ENCODE results near the gene SPATA25. TPM values are rescaled to one million over a fixed set of nuclear protein-coding genes. Genes with fewer than 3 reads are reported as not detected.

SPATA25 gene
- polyA plus RNA-seq, 1 donor from 2014 or later: 5.1 TPM

DNA sequence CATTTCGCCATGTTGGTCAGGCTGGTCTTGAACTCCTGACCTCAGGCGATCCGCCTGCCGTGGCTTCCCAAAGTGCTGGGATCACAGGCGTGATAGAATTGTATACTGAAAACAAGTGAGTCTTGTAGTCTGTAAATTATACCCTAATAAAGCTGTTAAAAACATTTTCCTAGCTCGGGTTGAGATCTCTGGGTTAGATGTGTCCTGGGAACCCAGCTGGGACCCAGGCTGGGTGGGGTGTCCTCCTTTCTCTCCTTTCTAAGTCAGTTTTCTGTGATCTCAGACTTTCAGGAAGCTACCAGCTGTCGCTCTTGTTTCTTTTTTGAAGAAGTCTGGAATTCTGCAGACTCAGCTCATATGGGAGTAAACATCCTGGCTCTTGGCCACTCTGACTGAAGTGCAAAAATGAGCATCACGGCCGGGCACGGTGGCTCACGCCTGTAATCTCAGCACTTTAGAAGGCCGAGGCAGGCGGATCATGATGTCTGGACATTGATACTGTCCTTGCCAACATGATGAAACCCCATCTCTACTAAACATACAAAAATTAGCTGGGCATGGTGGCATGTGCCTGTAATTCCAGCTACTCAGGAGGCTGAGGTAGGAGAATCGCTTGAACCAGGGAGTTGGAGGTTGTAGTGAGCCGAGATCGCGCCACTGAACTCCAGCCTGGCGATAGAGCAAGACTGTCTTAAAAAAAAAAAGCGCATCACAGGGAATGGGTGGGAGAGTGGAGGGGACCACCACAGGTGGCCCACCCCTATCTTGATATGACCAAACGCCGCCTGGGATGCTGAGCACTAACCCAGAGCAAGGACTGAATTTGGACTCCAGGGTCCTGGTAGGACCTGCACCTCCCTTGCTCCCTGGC is 37.2 kb upstream of the SPATA25 start:
- Histone ChIP-seq H3K27me3 (ENCODE audit: insufficient read depth, low read depth, low read length) (no peaks in the 10 kb centered on the region), H4K20me1 (ENCODE audit: insufficient read depth) (no peaks in the 10 kb centered on the region), H3K27ac (ENCODE audit: low read length) (no peak overlapping the region), H3K79me2 (replicated peaks; ENCODE audit: insufficient read depth, low read length) (no peaks in the 10 kb centered on the region), H3K4me2 (ENCODE audit: low read length) (no peak overlapping the region), H3F3A (ENCODE audit: insufficient read depth, low read length, poor library complexity, severe bottlenecking) (no peaks in the 10 kb centered on the region), H3K36me3 (ENCODE audit: insufficient read depth, low read length) (no peaks in the 10 kb centered on the region), H2AFZ (ENCODE audit: low read depth, low read length) (no peak overlapping the region), H3K9ac (ENCODE audit: low read length) (no peak overlapping the region), H3K9me2 (ENCODE audit: insufficient read depth, low read length) (no peaks in the 10 kb centered on the region), H3K4me3 (ENCODE audit: low read length) (no peak overlapping the region), H3K9me3 (ENCODE audit: low read length) (no peaks in the 10 kb centered on the region)
- no peak for TF ChIP-seq EP300 (conservative IDR thresholded peaks at IDR 0.05; ENCODE audit: poor library complexity, severe bottlenecking)

DNA sequence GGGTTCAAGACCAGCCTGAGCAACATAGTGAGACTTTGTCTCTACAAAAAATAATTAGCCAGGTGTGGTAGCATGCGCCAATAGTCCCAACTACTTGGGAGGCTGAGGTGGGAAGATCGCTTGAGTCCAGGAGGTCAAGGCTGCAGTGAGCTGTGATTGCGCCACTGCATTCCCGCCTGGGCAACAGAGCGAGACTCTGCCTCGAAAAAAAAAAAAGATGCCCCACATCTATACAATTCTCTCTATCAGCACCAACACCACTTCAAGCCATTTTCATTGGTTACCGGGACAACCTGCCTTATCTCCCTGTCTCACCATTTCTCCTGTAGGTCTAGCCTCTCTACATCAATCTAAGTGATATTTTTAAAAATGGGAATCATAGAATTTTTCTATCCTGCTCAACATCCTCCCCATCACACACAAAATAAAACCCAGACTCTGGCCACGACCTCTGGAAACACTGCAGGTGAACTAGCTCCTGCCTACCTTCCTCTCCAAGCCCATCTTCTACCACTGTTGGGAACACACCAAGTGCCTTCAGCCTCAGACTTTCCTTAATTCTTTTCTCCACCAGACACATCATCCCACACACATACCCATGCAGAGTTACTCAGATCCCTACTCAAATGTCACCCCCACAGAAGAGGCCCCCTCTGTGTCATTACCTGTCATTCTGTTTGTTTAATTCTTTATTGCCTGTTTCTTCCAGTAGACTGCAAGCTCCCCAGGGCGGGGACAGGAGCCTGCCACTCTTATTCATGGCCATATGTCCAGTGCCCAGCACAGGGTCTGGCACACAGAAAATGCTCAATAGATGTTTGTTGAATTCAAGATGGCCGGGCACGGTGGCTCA is 34.1 kb upstream of the SPATA25 start:
- Histone ChIP-seq H3K9me2 (ENCODE audit: insufficient read depth, low read length) (no peaks in the 10 kb centered on the region), H3K27me3 (ENCODE audit: insufficient read depth, low read depth, low read length) (no peaks in the 10 kb centered on the region), H3K9me3 (ENCODE audit: low read length) (no peaks in the 10 kb centered on the region), H3K36me3 (ENCODE audit: insufficient read depth, low read length) (no peaks in the 10 kb centered on the region), H4K20me1 (ENCODE audit: insufficient read depth) (no peaks in the 10 kb centered on the region), H2AFZ (ENCODE audit: low read depth, low read length) (no peak overlapping the region), H3K4me2 (ENCODE audit: low read length) (no peak overlapping the region), H3K27ac (ENCODE audit: low read length) (no peak overlapping the region), H3F3A (ENCODE audit: insufficient read depth, low read length, poor library complexity, severe bottlenecking) (no peaks in the 10 kb centered on the region), H3K4me3 (ENCODE audit: low read length) (no peak overlapping the region), H3K9ac (ENCODE audit: low read length) (no peak overlapping the region), H3K79me2 (replicated peaks; ENCODE audit: insufficient read depth, low read length) (no peaks in the 10 kb centered on the region)
- TF ChIP-seq EP300 (conservative IDR thresholded peaks at IDR 0.05; ENCODE audit: poor library complexity, severe bottlenecking) (no peak), TAF1 (IDR thresholded peaks at IDR 0.05; ENCODE audit: low read depth) (no peak), SMC3 (conservative IDR thresholded peaks at IDR 0.05; ENCODE audit: poor library complexity) (no peak), POLR2AphosphoS5 (IDR thresholded peaks at IDR 0.05) (no peak), EZH2 (IDR thresholded peaks at IDR 0.05; ENCODE audit: borderline replicate concordance, insufficient read depth, low read length, poor library complexity, severe bottlenecking) (no peak), RAD21 (conservative IDR thresholded peaks at IDR 0.05) (no peak), MXI1 (conservative IDR thresholded peaks at IDR 0.05; ENCODE audit: poor library complexity, severe bottlenecking) (no peak)
- TF ChIP-seq, protein P1, sequence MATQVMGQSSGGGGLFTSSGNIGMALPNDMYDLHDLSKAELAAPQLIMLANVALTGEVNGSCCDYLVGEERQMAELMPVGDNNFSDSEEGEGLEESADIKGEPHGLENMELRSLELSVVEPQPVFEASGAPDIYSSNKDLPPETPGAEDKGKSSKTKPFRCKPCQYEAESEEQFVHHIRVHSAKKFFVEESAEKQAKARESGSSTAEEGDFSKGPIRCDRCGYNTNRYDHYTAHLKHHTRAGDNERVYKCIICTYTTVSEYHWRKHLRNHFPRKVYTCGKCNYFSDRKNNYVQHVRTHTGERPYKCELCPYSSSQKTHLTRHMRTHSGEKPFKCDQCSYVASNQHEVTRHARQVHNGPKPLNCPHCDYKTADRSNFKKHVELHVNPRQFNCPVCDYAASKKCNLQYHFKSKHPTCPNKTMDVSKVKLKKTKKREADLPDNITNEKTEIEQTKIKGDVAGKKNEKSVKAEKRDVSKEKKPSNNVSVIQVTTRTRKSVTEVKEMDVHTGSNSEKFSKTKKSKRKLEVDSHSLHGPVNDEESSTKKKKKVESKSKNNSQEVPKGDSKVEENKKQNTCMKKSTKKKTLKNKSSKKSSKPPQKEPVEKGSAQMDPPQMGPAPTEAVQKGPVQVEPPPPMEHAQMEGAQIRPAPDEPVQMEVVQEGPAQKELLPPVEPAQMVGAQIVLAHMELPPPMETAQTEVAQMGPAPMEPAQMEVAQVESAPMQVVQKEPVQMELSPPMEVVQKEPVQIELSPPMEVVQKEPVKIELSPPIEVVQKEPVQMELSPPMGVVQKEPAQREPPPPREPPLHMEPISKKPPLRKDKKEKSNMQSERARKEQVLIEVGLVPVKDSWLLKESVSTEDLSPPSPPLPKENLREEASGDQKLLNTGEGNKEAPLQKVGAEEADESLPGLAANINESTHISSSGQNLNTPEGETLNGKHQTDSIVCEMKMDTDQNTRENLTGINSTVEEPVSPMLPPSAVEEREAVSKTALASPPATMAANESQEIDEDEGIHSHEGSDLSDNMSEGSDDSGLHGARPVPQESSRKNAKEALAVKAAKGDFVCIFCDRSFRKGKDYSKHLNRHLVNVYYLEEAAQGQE (IDR thresholded peaks at IDR 0.05; ENCODE audit: borderline replicate concordance): no peak
- TF ChIP-seq, protein P2, sequence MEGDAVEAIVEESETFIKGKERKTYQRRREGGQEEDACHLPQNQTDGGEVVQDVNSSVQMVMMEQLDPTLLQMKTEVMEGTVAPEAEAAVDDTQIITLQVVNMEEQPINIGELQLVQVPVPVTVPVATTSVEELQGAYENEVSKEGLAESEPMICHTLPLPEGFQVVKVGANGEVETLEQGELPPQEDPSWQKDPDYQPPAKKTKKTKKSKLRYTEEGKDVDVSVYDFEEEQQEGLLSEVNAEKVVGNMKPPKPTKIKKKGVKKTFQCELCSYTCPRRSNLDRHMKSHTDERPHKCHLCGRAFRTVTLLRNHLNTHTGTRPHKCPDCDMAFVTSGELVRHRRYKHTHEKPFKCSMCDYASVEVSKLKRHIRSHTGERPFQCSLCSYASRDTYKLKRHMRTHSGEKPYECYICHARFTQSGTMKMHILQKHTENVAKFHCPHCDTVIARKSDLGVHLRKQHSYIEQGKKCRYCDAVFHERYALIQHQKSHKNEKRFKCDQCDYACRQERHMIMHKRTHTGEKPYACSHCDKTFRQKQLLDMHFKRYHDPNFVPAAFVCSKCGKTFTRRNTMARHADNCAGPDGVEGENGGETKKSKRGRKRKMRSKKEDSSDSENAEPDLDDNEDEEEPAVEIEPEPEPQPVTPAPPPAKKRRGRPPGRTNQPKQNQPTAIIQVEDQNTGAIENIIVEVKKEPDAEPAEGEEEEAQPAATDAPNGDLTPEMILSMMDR (IDR thresholded peaks at IDR 0.05; ENCODE audit: poor library complexity, severe bottlenecking): no peak

All from neural cell (in vitro differentiated cells).